ENCODE measurements around the gene CMBL.

DNA sequence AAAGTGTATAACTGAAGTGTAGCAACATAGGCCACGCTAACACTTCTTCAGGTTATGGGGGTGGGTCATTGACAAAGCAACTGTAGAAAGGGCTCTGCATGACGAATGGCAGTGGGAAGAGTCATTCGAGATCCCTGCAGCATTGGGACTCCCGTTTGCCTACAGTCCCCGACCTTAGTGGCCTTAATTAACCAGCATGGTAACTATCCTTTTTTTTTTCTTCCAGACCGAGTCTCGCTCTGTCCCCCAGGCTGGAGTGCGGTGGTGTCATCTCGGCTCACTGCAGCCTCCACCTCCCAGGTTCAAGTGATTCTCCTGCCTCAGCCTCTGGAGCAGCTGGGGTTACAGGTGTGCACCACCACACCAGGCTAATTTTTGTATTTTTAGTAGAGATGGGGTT, 14.2 kb upstream of the CMBL start:
- TF ChIP-seq, protein P1, sequence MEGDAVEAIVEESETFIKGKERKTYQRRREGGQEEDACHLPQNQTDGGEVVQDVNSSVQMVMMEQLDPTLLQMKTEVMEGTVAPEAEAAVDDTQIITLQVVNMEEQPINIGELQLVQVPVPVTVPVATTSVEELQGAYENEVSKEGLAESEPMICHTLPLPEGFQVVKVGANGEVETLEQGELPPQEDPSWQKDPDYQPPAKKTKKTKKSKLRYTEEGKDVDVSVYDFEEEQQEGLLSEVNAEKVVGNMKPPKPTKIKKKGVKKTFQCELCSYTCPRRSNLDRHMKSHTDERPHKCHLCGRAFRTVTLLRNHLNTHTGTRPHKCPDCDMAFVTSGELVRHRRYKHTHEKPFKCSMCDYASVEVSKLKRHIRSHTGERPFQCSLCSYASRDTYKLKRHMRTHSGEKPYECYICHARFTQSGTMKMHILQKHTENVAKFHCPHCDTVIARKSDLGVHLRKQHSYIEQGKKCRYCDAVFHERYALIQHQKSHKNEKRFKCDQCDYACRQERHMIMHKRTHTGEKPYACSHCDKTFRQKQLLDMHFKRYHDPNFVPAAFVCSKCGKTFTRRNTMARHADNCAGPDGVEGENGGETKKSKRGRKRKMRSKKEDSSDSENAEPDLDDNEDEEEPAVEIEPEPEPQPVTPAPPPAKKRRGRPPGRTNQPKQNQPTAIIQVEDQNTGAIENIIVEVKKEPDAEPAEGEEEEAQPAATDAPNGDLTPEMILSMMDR (conservative IDR thresholded peaks at IDR 0.05; ENCODE audit: low read length) = no peak
- no peak for TF ChIP-seq EZH2phosphoT487 (IDR thresholded peaks at IDR 0.05; ENCODE audit: borderline replicate concordance, low read depth, low read length)
